Measurements from ENCODE around the gene SCAF8.

SCAF8 gene

GRCh38 chr6:154706389-154706788 is 26.8 kb upstream of the SCAF8 start (continued):
- TF ChIP-seq ZSCAN5A (tag by site-specific recombination; IDR thresholded peaks at IDR 0.05) (no peak), ZNF394 (tag by site-specific recombination; IDR thresholded peaks at IDR 0.05; ENCODE audit: borderline replicate concordance) (no peak), YY2 (tag by site-specific recombination; IDR thresholded peaks at IDR 0.05) (no peak), ZNF473 (tag by site-specific recombination; IDR thresholded peaks at IDR 0.05) (no peak)

- ChIA-PET CTCF (interaction anchor here (1.2 kb wide), 1 partner anchor 34 kb away, joined by 4 read pairs; no protein-coding TSS in a partner anchor), POLR2A (no interaction called here)
- Histone ChIP-seq H3K36me3 (ENCODE audit: control insufficient read depth in 2 of 2, insufficient read depth in 1 of 2, low read length in 2 of 2) (no peaks in the 10 kb centered on the region), H3K4me1 (ENCODE audit: control insufficient read depth, insufficient read depth, low read length) (no peaks in the 10 kb centered on the region), H3K27ac (ENCODE audit: extremely low read depth, low read depth, low read length) (no peak overlapping the region), H3K4me3 (ENCODE audit: low read depth, low read length) (no peak overlapping the region), H3K9me3 (ENCODE audit: control insufficient read depth, insufficient read depth, low read depth, low read length) (no peaks in the 10 kb centered on the region)
- no peak for TF ChIP-seq ZNF138 (tag by site-specific recombination; IDR thresholded peaks at IDR 0.05; ENCODE audit: borderline replicate concordance)
- TF ChIP-seq ZNF701 (tag by site-specific recombination; IDR thresholded peaks at IDR 0.05) = no peak
These were observed 23.6 kb upstream of the SCAF8 start for GRCh38 chr6:154709621-154710020.

GRCh38 chr6:154710689-154711088 is 22.5 kb upstream of the SCAF8 start:
- H3K9me3 ChIP-seq (ENCODE audit: control insufficient read depth, insufficient read depth, low read depth, low read length) = no peaks in the 10 kb centered on the region
- POLR2A ChIA-PET = no interaction called here
- CTCF ChIA-PET = no interaction called here

GRCh38 chr6:154715446-154715845 is 17.8 kb upstream of the SCAF8 start:
- no peaks in the 10 kb centered on the region for H3K4me1 ChIP-seq (ENCODE audit: control insufficient read depth, insufficient read depth, low read length)
- ChIA-PET CTCF (interaction anchor here (0.6 to 1.2 kb wide), 5 partner anchors 9 to 153 kb away, joined by 3 to 10 read pairs (median 5); no protein-coding TSS in a partner anchor), POLR2A (no interaction called here)
- no peaks in the 10 kb centered on the region for H3K36me3 ChIP-seq (ENCODE audit: control insufficient read depth in 2 of 2, insufficient read depth in 1 of 2, low read length in 2 of 2)
- H3K9me3 ChIP-seq (ENCODE audit: control insufficient read depth, insufficient read depth, low read depth, low read length) = no peaks in the 10 kb centered on the region
- H3K27ac ChIP-seq (ENCODE audit: extremely low read depth, low read depth, low read length) = no peak overlapping the region
- no peak overlapping the region for H3K4me3 ChIP-seq (ENCODE audit: low read depth, low read length)
- TF ChIP-seq ZNF623 (tag by site-specific recombination; IDR thresholded peaks at IDR 0.05) = no peak
- TF ChIP-seq KLF17 (tag by site-specific recombination; IDR thresholded peaks at IDR 0.05) = no peak
- no peak for TF ChIP-seq ZNF521 (tag by site-specific recombination; IDR thresholded peaks at IDR 0.05)
- no peak for TF ChIP-seq ZBTB1 (tag by site-specific recombination; IDR thresholded peaks at IDR 0.05)
- TF ChIP-seq ZBTB20 (tag by site-specific recombination; IDR thresholded peaks at IDR 0.05) = no peak
- TF ChIP-seq ZBTB11 (tag by site-specific recombination; conservative IDR thresholded peaks at IDR 0.05; ENCODE audit: low read depth) = no peak
- TF ChIP-seq AEBP2 (tag by site-specific recombination; IDR thresholded peaks at IDR 0.05; ENCODE audit: borderline replicate concordance) = no peak

More at GRCh38 chr6:154710689-154711088, 22.5 kb upstream of the SCAF8 start:
- H3K4me3 ChIP-seq (ENCODE audit: low read depth, low read length) = no peak overlapping the region
- H3K36me3 ChIP-seq (ENCODE audit: control insufficient read depth in 2 of 2, insufficient read depth in 1 of 2, low read length in 2 of 2) = no peaks in the 10 kb centered on the region
- TF ChIP-seq ZBTB6 (tag by site-specific recombination; IDR thresholded peaks at IDR 0.05) (no peak), ZNF791 (tag by site-specific recombination; IDR thresholded peaks at IDR 0.05) (no peak), KLF10 (tag by site-specific recombination; IDR thresholded peaks at IDR 0.05) (no peak)
- H3K27ac ChIP-seq (ENCODE audit: extremely low read depth, low read depth, low read length) = no peak overlapping the region
- no peaks in the 10 kb centered on the region for H3K4me1 ChIP-seq (ENCODE audit: control insufficient read depth, insufficient read depth, low read length)

Measured in HEK293 (cell line).